ENCODE results near the gene NEURL4.

DNA sequence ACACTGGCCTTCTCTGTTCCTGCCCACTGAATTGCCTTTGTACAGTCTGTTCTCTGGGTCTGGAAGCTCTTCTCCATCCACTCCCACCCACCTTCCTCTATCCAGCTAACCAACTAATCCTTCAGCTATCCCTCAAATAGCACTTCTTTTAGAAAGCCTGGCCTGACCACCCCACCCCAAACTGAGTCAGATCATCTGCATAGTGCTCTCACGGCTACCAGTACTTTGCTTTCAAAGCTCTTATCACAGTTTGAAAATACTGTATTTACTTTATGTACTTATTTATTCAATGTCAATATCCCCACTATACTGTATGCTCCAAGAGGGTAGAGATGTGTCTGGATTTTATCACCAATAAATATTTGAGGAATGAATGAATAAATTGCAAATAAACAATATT is 62.4 kb downstream of the NEURL4 start:
- TF ChIP-seq, protein P1, sequence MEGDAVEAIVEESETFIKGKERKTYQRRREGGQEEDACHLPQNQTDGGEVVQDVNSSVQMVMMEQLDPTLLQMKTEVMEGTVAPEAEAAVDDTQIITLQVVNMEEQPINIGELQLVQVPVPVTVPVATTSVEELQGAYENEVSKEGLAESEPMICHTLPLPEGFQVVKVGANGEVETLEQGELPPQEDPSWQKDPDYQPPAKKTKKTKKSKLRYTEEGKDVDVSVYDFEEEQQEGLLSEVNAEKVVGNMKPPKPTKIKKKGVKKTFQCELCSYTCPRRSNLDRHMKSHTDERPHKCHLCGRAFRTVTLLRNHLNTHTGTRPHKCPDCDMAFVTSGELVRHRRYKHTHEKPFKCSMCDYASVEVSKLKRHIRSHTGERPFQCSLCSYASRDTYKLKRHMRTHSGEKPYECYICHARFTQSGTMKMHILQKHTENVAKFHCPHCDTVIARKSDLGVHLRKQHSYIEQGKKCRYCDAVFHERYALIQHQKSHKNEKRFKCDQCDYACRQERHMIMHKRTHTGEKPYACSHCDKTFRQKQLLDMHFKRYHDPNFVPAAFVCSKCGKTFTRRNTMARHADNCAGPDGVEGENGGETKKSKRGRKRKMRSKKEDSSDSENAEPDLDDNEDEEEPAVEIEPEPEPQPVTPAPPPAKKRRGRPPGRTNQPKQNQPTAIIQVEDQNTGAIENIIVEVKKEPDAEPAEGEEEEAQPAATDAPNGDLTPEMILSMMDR (conservative IDR thresholded peaks at IDR 0.05 in 1 of 2, IDR thresholded peaks at IDR 0.05 in 1 of 2; ENCODE audit: low read depth in 1 of 2, low read length in 2 of 2) = no peak
- no peak for TF ChIP-seq EZH2 (IDR thresholded peaks at IDR 0.05; ENCODE audit: low read length, missing control alignments)
